IPS DF 6.9 (cell line): ENCODE data around the gene POLDIP2.

ENCODE experiments used
- DNase-seq: peaks from one replicate; pipeline ENCODE4 v3.0.0-alpha.2; 2013; ENCODE audit warnings: low read depth, low spot score
- H3K27ac ChIP-seq: one replicate; pipeline ENCODE4 v1.5.1; 2013; ENCODE audit warnings: low read length, control low read depth
- H3K27me3 ChIP-seq: 2 replicates; pipeline ENCODE4 v1.6.1; 2013; ENCODE audit warnings: mild to moderate bottlenecking, low read length; ENCODE audit not compliant: control insufficient read depth, insufficient read depth
- H3K36me3 ChIP-seq: 2 replicates; pipeline ENCODE4 v1.6.1; 2013; ENCODE audit warnings: low read length; ENCODE audit not compliant: control insufficient read depth, insufficient read depth
- H3K4me1 ChIP-seq: 2 replicates; pipeline ENCODE4 v1.6.1; 2013; ENCODE audit warnings: low read length; ENCODE audit not compliant: control insufficient read depth, insufficient read depth
- H3K4me3 ChIP-seq: 2 replicates; pipeline ENCODE4 v1.5.1; 2013; ENCODE audit warnings: mild to moderate bottlenecking, low read length
- H3K9me3 ChIP-seq: 2 replicates; pipeline ENCODE4 v1.6.1; 2013; ENCODE audit warnings: low read length, inconsistent platforms; ENCODE audit not compliant: control insufficient read depth, insufficient read depth
- WGBS: extraction: QIAGEN DNeasy Blood & Tissue Kit; methylation state at CpG from one replicate; pipeline ENCODE4 v1.1.7; 2013; ENCODE audit warnings: mixed read lengths, missing lambda C conversion rate; ENCODE audit not compliant: insufficient read length, insufficient coverage; 5-methylcytosine and 5-hydroxymethylcytosine counted together

Gene POLDIP2

DNA sequence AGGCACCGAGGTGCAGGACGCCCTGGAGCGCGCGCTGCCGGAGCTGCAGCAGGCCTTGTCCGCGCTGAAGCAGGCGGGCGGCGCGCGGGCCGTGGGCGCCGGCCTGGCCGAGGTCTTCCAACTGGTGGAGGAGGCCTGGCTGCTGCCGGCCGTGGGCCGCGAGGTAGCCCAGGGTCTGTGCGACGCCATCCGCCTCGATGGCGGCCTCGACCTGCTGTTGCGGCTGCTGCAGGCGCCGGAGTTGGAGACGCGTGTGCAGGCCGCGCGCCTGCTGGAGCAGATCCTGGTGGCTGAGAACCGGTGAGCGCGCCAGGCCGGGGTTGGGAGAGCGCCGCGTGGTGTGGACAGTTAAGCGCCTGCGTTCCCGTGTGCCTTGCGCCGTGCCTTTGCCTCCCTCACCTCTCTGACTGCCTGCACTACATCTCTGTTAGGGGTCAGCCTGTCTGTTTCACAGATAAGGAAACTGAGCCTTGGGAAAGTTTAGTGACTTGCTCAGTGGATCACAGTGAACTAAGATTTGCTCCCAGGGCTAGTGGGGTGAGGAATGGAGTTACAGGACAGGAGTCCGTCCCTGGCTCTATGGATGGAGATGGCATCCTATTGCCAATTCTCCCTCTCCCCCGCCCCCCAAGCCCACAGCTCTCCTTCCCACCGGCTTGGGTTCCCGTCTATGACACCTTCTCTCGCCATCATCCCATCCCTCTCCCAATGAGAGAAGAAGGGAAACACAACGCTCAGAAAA lies 15.0 kb upstream of the POLDIP2 start:
- Histone ChIP-seq H3K4me3 (peak overlapping the region; percentile 61; the same call in 1 of the 2 replicates), H3K27ac (no peak overlapping the region), H3K4me1 (peaks cover 9% of the 10 kb centered on the region), H3K9me3 (no peaks in the 10 kb centered on the region), H3K36me3 (no peaks in the 10 kb centered on the region), H3K27me3 (peaks cover 13% of the 10 kb centered on the region)
- no peak for DNase-seq
- WGBS = no CpG with 5 or more reads among the region's 53 CpGs

DNA sequence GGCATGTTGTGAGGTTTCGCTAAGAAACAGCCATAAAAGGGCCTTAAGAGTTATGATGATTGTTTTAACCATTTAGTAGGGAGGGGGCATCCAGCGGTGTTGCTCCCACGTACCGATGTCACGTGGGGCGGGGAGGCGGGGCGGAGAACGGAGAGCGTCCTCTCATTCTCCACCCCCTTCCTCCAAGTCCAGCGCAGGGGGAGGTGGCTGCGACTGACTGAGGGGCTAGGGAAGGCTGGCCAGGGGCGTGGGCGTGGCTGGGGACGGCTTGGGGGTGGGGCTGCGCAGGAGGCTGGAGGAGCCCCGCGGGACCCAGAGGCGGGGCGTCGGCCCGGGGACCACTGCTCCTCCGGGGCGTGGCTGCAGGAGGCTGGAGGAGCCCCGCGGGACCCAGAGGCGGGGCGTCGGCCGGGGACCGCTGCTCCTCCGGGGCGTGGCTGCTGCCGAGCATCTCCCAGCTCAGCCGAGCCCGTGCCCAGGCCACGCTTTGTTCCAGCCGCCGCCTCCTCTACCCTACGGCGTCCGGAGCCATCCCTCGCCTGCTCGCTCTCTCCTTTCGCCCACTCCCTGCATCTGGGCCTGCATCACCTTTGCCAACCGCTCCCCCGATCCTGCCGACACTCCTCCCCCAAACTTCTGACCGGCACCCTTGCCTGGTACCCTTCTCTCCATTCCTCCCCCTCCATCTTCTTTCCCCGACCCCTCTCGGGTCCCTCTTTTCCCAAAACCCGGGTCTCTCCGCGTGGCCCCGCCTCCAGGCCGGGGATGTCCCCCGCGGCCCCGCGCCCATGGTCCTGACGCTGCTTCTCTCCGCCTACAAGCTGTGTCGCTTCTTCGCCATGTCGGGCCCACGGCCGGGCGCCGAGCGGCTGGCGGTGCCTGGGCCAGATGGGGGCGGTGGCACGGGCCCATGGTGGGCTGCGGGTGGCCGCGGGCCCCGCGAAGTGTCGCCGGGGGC lies 14.2 kb upstream of the POLDIP2 start, which contains the start of gene SARM1:
TSS of gene SARM1 (plus strand) at position 450 of the 958 bp plus-strand sequence. CDS start at position 789, 339 bp downstream.
- Histone ChIP-seq H3K4me1 (peaks cover 9% of the 10 kb centered on the region), H3K27ac (no peak within 1 kb of the TSS), H3K4me3 (peak within 1 kb of the TSS; percentile 61; the same call in 1 of the 2 replicates), H3K36me3 (no peaks in the 10 kb centered on the region), H3K27me3 (peaks cover 13% of the 10 kb centered on the region), H3K9me3 (no peaks in the 10 kb centered on the region)
- no CpG with 5 or more reads among the region's 80 CpGs for WGBS
- DNase-seq = peak; percentile 88

DNA sequence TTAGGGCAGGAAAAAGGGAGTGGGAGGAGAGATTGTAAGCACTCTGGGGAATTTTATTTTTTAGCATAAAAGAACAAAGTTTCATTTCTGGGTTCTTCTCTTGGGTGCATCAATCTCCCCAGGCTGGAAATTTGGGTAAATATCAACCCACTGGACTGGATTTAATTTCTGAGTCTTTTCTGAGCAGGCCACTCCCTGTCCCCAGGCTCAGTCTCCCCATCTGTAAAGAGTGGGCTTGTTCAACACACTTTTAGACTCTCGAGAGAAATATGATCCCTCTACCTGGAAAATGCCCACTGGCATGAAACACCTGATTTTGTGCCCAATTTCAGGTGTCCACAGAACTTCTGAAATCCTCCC lies 13.4 kb upstream of the POLDIP2 start:
- Histone ChIP-seq H3K27ac (no peak overlapping the region), H3K36me3 (no peaks in the 10 kb centered on the region), H3K4me1 (peaks cover 9% of the 10 kb centered on the region), H3K27me3 (peaks cover 13% of the 10 kb centered on the region), H3K9me3 (no peaks in the 10 kb centered on the region), H3K4me3 (no peak overlapping the region)
- no peak for DNase-seq
- WGBS = no CpG with 5 or more reads among the region's 1 CpG

DNA sequence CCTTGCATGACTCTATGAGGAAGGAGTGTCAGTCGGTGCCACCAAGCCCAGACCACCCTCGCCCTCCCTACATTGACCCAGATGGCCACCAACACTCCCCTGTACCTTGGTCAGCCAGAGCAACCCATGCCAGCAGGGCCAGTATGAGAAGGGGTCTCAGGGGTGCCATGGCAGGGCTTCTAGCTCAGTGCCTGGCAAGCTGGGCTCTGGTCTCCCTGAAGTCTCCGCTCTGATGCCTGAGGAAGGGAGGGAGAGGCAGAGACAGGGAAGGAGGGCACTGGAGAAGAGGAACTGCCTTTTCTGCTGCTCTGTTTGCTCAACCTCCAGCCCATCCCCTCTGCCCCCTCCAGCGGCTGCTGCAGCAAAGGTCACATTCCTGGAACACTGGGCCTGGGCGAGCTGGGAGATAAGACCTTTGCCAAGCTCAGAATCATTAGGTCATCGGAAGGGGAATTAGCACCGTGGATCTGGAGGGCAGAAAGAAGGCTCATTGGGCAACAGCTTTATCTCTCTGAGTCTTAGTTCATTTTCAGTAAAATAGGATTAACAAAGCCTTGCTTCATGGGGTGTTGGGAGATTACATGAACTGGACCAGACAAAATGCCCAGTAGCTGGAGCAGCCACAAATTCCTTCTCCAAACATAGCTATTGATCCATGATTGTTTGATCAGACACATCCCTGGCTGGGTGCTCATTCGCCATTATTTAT lies 12.9 kb upstream of the POLDIP2 start, which contains the start of gene VTN:
TSS of gene VTN (minus strand) at position 273 of the 709 bp plus-strand sequence. CDS start at position 169, 104 bp downstream.
- no CpG with 5 or more reads among the region's 8 CpGs for WGBS
- Histone ChIP-seq H3K27ac (no peak within 1 kb of the TSS), H3K36me3 (no peaks in the 10 kb centered on the region), H3K9me3 (no peaks in the 10 kb centered on the region), H3K4me1 (peaks cover 9% of the 10 kb centered on the region), H3K27me3 (peaks cover 13% of the 10 kb centered on the region), H3K4me3 (no peak within 1 kb of the TSS)
- DNase-seq = no peak

DNA sequence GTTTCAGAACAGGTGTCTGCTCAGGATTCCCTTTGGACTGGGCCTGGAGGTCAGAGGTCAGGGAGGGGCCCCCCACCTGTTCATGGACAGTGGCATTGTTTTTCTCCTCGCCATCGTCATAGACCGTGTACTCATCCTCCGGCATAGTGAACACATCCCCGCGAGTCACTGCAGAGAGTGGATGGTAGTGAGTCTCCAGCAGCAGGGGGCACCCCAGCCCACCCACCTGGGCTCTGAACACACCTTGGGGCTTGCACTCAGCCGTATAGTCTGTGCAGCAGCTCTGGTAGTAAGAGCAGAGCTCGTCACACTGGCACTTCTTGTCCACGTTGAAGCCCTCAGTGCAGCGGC lies 12.3 kb upstream of the POLDIP2 start:
- no peak for DNase-seq
- Histone ChIP-seq H3K4me3 (no peak overlapping the region), H3K9me3 (no peaks in the 10 kb centered on the region), H3K4me1 (peaks cover 9% of the 10 kb centered on the region), H3K36me3 (no peaks in the 10 kb centered on the region), H3K27ac (no peak overlapping the region), H3K27me3 (peaks cover 13% of the 10 kb centered on the region)
- WGBS = no CpG with 5 or more reads among the region's 10 CpGs

DNA sequence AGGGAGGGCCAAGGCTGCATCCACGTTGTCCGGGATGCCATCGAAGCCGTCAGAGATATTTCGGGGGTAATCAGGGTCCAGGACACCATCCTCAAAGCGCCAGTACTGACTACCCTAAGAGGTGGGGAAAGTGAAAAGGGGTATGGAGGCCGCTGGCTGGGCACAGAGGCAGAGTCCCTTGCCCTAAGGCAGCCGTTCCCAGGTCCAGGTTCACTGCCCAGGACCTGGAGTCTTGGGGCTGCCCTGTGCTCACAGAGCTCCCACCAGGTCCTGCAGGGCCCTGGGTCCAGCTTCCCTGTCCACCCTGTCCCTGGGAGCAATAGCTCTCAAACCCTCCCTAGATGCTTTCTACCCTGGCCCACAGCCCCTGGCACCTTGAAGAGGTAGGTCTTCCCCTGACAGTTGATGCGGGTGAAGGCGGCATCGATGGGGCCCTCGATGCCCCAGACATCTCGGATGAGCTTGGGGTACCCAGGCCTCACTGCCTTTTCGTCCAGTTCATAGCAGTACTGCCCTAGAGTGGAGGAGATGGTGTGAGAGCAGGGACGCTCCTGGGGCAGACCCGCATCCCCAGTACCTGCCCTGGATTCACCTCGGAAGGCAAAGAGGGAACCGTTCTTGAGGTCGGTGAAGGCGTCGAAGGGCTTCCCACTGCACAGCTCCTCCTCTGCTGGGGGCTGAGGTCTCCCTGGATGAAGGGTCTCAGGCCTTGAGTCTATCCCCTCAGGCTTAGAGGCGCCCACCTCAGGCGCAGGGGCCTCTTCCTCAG lies 11.8 kb upstream of the POLDIP2 start:
- no peak overlapping the region for H3K27ac ChIP-seq
- WGBS = no CpG with 5 or more reads among the region's 23 CpGs

DNA sequence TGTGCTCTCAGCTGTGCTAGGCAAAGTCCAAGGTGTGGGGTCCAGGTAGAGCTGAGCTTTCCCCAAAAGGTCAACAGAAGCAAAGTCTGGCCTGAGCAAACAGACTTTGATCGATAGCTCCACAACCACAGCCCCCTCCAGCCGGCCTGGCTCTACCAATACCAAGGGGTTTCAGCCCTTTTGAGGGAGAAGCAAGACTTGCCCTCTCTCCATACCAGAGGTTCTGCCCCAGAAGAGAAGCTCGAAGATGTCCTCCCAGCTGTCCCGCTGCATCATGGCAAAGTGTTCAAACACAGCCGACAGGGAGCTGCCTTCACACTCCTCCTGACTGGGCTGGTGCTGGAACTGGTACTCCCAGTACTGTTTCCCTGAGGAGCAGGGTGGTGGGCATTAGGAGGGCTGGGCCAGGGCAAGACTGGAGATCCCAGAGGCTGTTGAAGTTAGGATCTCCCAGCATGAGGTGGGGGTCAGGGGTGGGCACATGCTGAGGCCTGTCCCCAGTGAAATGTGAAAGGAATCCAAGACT lies 11.0 kb upstream of the POLDIP2 start:
- no CpG with 5 or more reads among the region's 5 CpGs for WGBS
- no peaks in the 10 kb centered on the region for H3K36me3 ChIP-seq
- H3K9me3 ChIP-seq = no peaks in the 10 kb centered on the region
- DNase-seq = no peak
- H3K27me3 ChIP-seq = peaks cover 10% of the 10 kb centered on the region
- H3K27ac ChIP-seq = no peak overlapping the region
- H3K4me1 ChIP-seq = peaks cover 9% of the 10 kb centered on the region
- no peak overlapping the region for H3K4me3 ChIP-seq

More for the DNA sequence above, 11.8 kb upstream of the POLDIP2 start:
- Histone ChIP-seq H3K4me3 (no peak overlapping the region), H3K4me1 (peaks cover 9% of the 10 kb centered on the region), H3K27me3 (peaks cover 13% of the 10 kb centered on the region), H3K36me3 (no peaks in the 10 kb centered on the region), H3K9me3 (no peaks in the 10 kb centered on the region)
- DNase-seq = no peak

DNA sequence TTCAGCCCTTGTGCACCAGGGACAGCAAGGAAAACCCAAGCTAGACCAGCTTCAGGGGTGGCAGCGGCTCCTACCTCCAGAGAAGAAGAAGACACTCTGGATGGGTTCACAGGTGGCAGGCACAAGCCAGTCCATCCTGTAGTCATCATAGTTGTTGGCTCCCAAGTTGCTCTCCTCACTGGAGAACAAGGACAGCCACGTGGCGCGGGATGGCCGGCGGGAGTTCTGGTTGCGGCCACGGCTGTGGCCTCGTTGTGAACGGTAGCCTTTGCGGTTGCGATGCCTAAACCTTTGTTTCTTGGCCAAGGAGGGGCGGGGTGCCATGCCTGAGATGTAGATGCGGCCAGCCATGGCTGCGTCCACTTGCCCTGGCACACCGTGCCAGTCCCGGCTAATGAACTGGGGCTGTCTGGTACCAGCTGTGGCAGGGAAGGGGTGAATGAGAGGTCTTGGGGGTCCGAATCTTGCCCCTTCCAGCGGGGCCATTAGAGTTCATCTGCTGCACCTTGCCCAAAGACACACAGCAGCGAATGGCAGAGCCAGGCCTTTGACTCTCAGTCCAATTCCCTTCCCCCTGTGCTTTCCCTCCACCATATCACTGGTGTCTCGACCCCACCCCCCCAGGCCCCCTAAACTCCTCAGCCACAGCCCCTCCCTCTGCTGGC lies 10.4 kb upstream of the POLDIP2 start:
- WGBS = no CpG with 5 or more reads among the region's 21 CpGs
- Histone ChIP-seq H3K4me3 (no peak overlapping the region), H3K27me3 (peaks cover 5% of the 10 kb centered on the region), H3K4me1 (peaks cover 8% of the 10 kb centered on the region), H3K9me3 (no peaks in the 10 kb centered on the region), H3K27ac (no peak overlapping the region), H3K36me3 (no peaks in the 10 kb centered on the region)
- DNase-seq = no peak

DNA sequence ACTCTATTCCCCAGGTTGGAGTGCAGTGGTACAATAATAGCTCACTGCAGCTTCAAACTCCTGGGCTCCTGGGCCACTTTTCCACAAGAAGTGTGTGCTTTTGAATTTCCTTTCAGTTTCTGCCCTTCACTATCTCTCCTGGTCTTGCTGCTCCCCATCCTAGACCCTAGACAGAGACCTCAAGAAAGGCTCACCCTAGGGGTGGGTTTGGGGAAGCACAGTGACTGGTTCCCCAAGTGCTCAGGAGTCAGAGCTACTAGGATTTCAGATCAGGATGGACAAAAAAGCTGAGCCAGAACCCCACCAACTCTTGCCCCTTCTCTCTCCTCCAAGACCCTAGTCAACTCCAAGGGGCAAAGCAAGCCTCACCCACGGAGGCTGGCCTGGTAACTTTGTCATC lies 9.3 kb upstream of the POLDIP2 start:
- WGBS = no CpG with 5 or more reads among the region's 1 CpG
- 0 out of 2 replicates have a peak, but pooled peaks cover 3% of the 10 kb centered on the region for H3K4me1 ChIP-seq
- H3K9me3 ChIP-seq = no peaks in the 10 kb centered on the region
- H3K4me3 ChIP-seq = no peak overlapping the region
- H3K27ac ChIP-seq = no peak overlapping the region
- H3K27me3 ChIP-seq = no peaks in the 10 kb centered on the region
- DNase-seq = no peak
- no peaks in the 10 kb centered on the region for H3K36me3 ChIP-seq
